Measurements from ENCODE around the gene ATXN10.

Gene ATXN10

GRCh38 chr22:45832180-45832579 lies 160.5 kb downstream of the ATXN10 start:
- no peak for DNase-seq

- DNase-seq = no peak
These were observed 161.4 kb downstream of the ATXN10 start for GRCh38 chr22:45832959-45833580.

GRCh38 chr22:45833613-45834012 lies 162.0 kb downstream of the ATXN10 start:
- no peak for DNase-seq

GRCh38 chr22:45834241-45834640 lies 162.6 kb downstream of the ATXN10 start:
- no peak for DNase-seq

GRCh38 chr22:45834795-45835194 lies 163.2 kb downstream of the ATXN10 start:
- DNase-seq = no peak

GRCh38 chr22:45836418-45837169 lies 165.0 kb downstream of the ATXN10 start:
- DNase-seq = no peak

- DNase-seq = no peak
These were observed 165.9 kb downstream of the ATXN10 start for GRCh38 chr22:45837508-45837907.

- DNase-seq = no peak
These were observed 166.8 kb downstream of the ATXN10 start for GRCh38 chr22:45838305-45838887.

GRCh38 chr22:45840483-45840882 lies 168.8 kb downstream of the ATXN10 start:
- no peak for DNase-seq

- no peak for DNase-seq
These were observed 170.8 kb downstream of the ATXN10 start for GRCh38 chr22:45842291-45842991.

GRCh38 chr22:45843031-45843430 lies 171.4 kb downstream of the ATXN10 start:
- no peak for DNase-seq

- no peak for DNase-seq
These were observed 172.4 kb downstream of the ATXN10 start for GRCh38 chr22:45843986-45844385.

- DNase-seq = no peak
These were observed 173.4 kb downstream of the ATXN10 start for GRCh38 chr22:45845076-45845487.

GRCh38 chr22:45846952-45847351 lies 175.3 kb downstream of the ATXN10 start:
- DNase-seq = no peak

- DNase-seq = no peak
These were observed 177.3 kb downstream of the ATXN10 start for GRCh38 chr22:45848904-45849303.

- no peak for DNase-seq
These were observed 181.2 kb downstream of the ATXN10 start for GRCh38 chr22:45852826-45853225.

GRCh38 chr22:45855961-45856360 lies 184.3 kb downstream of the ATXN10 start:
- DNase-seq = no peak

GRCh38 chr22:45857519-45857918 lies 185.9 kb downstream of the ATXN10 start:
- DNase-seq = no peak

GRCh38 chr22:45859231-45860161 lies 187.9 kb downstream of the ATXN10 start:
- DNase-seq = no peak

GRCh38 chr22:45860201-45860600 lies 188.6 kb downstream of the ATXN10 start:
- DNase-seq = no peak

- no peak for DNase-seq
These were observed 189.6 kb downstream of the ATXN10 start for GRCh38 chr22:45861259-45861658.

- peak; percentile 43 for DNase-seq
These were observed 192.5 kb downstream of the ATXN10 start for GRCh38 chr22:45863981-45864751.
